Activated naive CD8-positive, alpha-beta T cell treated with anti-CD3 and anti-CD28 coated beads, Interleukin-2, amount 50 U/mL, for 16 hours (primary cell): ENCODE data around the gene CWC15.
"Not testable (repeated sequence)": the region's sequence is repeated elsewhere in the genome, so short reads cannot be mapped to it uniquely, and the experiment has no call there.

Experiments
- DNase-seq: peaks from one replicate; pipeline ENCODE4 v3.0.0-alpha.2; 2020; ENCODE audit warnings: low read depth, low spot score

The CWC15 gene

DNA sequence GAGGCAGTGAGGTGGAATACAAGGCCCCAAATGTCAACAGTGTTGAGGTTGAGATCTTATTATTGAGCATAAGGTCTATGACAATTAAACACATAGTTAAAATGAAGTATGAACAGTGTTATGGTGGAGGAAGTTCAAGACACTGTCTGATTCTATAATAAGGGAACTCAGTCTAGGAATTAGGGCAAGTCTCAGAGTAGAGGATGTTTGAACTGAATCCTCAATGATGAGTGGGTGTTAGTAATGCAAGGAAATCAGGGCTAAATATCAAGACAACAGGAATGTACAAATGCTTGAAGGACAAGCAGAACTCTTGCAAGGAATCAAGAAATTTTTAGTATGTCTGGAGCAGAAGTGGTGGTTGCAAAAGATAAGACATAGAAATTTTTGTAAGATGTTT is 53.0 kb downstream of the CWC15 start:
- no peak for DNase-seq

DNA sequence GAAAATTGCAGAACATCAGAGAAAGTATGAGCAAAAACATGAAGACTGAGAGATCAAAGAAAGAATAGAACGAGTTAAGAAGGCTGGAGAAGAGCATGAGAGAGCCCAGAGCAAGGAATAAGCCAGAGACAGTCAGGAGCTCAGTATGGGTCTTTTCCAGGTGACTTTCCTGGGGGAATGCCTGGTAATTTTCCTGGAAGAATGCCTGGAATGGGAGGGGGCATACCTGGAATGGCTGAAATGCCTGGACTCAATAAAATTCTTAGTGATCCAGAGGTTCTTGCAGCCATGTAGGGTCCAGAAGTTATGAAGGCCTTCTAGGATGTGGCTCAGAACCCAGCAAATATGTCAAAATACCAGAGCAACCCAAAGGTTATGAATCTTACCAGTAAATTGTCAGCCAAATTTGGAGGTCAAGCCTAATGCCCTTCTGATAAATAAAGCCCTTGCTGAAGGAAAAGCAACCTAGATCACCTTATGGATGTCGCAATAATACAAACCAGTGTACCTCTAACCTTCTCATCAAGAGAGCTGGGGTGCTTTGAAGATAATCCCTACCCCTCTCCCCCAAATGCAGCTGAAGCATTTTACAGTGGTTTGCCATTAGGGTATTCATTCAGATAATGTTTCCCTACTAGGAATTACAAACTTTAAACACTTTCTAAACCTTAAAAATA is 59.5 kb downstream of the CWC15 start:
- DNase-seq: not testable (repeated sequence)

DNA sequence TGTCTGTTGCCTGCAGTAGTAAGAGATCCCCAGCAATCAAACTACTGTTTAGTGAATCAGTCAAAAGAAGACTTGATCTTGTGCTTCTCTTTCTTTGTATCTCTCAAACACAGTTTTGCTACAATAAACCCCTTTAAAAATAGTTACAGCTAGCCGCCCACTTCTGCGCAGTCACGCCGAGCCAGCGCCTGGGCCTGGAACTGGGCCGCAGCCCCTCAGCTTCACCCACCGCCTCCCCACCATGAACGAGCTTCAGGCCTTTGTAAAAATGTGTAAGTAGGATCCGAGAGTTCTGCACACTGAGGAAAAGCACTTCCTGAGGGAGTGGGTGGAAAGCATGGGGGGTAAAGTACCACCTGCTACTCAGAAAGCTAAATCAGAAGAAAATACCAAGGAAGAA is 60.5 kb downstream of the CWC15 start:
- DNase-seq: no peak
